GM12865 (cell line): ENCODE results near the gene BZW1.

ENCODE experiments used
- DNase-seq: peaks from one replicate; pipeline ENCODE4 v3.0.0; 2010; ENCODE audit warnings: low read depth
- H3K4me3 ChIP-seq: 2 replicates; pipeline ENCODE4 v1.5.1; 2011; ENCODE audit warnings: mild to moderate bottlenecking, low read depth, low read length, control low read depth
- CTCF ChIP-seq: IDR thresholded peaks from 2 replicates; pipeline ENCODE4 v1.5.1; 2011; ENCODE audit warnings: low read length, control low read depth, low read depth, inconsistent platforms; ENCODE audit not compliant: insufficient read depth; ENCODE audit errors: missing control alignments

BZW1 gene

GRCh38 chr2:200847269-200847668 lies 35.6 kb downstream of the BZW1 start:
- DNase-seq: no peak

GRCh38 chr2:200847939-200848338 lies 36.2 kb downstream of the BZW1 start:
- DNase-seq: no peak
- no peak overlapping the region for H3K4me3 ChIP-seq
- TF ChIP-seq CTCF: no peak

More at GRCh38 chr2:200847269-200847668, 35.6 kb downstream of the BZW1 start:
- no peak for TF ChIP-seq CTCF
- no peak overlapping the region for H3K4me3 ChIP-seq

GRCh38 chr2:200850512-200851256 lies 39.0 kb downstream of the BZW1 start:
- no peak overlapping the region for H3K4me3 ChIP-seq
- no peak for DNase-seq
- TF ChIP-seq CTCF: no peak

GRCh38 chr2:200851398-200852248 lies 39.9 kb downstream of the BZW1 start:
- TF ChIP-seq CTCF: no peak
- no peak overlapping the region for H3K4me3 ChIP-seq
- DNase-seq: no peak

GRCh38 chr2:200852605-200853004 lies 40.9 kb downstream of the BZW1 start:
- no peak for DNase-seq
- TF ChIP-seq CTCF: no peak

GRCh38 chr2:200856806-200857205 lies 45.1 kb downstream of the BZW1 start:
- DNase-seq: no peak
- no peak overlapping the region for H3K4me3 ChIP-seq
- no peak for TF ChIP-seq CTCF

More at GRCh38 chr2:200852605-200853004, 40.9 kb downstream of the BZW1 start:
- H3K4me3 ChIP-seq: no peak overlapping the region
